Liver (tissue), 9 donors: ENCODE results near the gene LDHAL6B. TPM values are rescaled to one million over a fixed set of nuclear protein-coding genes. Genes with fewer than 3 reads are reported as not detected.

Experiments
- DNase-seq: peaks from one replicate; pipeline ENCODE4 v3.0.0-alpha.2; 2017; ENCODE audit warnings: low spot score
- H3K27ac ChIP-seq, 2 donors: one replicate each; pipeline ENCODE4 v1.7.0; 2013; ENCODE audit warnings: inconsistent platforms in 2 of 2, low read length in 2 of 2, control low read depth in 1 of 2, low read depth in 1 of 2, mild to moderate bottlenecking in 1 of 2
- H3K27me3 ChIP-seq, 4 donors: one replicate each; pipeline versions ENCODE4 v1.6.1 to v1.7.0; 2013; ENCODE audit warnings: low read length in 3 of 4, inconsistent platforms in 1 of 4, mild to moderate bottlenecking in 1 of 4, moderate library complexity in 1 of 4; ENCODE audit not compliant: control insufficient read depth in 4 of 4, insufficient read depth in 4 of 4
- H3K36me3 ChIP-seq, 4 donors: one replicate each; pipeline versions ENCODE4 v1.6.1 to v1.7.0; 2013; ENCODE audit warnings: low read length in 3 of 4, mild to moderate bottlenecking in 3 of 4, low read depth in 1 of 4, moderate library complexity in 1 of 4; ENCODE audit not compliant: control insufficient read depth in 4 of 4, insufficient read depth in 3 of 4
- H3K4me1 ChIP-seq, 4 donors: one replicate each; pipeline versions ENCODE4 v1.6.1 to v1.7.0; 2013; ENCODE audit warnings: low read length in 3 of 4, mild to moderate bottlenecking in 3 of 4, moderate library complexity in 1 of 4; ENCODE audit not compliant: control insufficient read depth in 4 of 4, insufficient read depth in 4 of 4
- H3K4me3 ChIP-seq, 3 donors: one replicate each; pipeline versions ENCODE4 v1.6.1 to v1.7.0; 2013; ENCODE audit warnings: low read length in 3 of 3, control low read depth in 1 of 3, low read depth in 1 of 3, mild to moderate bottlenecking in 1 of 3
- H3K9ac ChIP-seq, 2 donors: one replicate each; pipeline ENCODE4 v1.7.0; 2013; ENCODE audit warnings: low read length in 2 of 2, mild to moderate bottlenecking in 2 of 2, moderate library complexity in 2 of 2, control low read depth in 1 of 2, low read depth in 1 of 2
- H3K9me3 ChIP-seq, 4 donors: one replicate each; pipeline versions ENCODE4 v1.6.1 to v1.7.0; 2013; ENCODE audit warnings: low read length in 3 of 4; ENCODE audit not compliant: control insufficient read depth in 4 of 4
- EGR1 ChIP-seq, 2 donors: IDR thresholded peaks; 2 replicates each; pipeline ENCODE4 v1.6.1; 2016 to 2018; ENCODE audit warnings: antibody characterized with exemption in 2 of 2, low read depth in 2 of 2
- FOXA1 ChIP-seq: IDR thresholded peaks from 2 replicates; pipeline ENCODE4 v1.6.1; 2016; ENCODE audit warnings: antibody characterized with exemption
- FOXA2 ChIP-seq: IDR thresholded peaks from 2 replicates; pipeline ENCODE4 v1.6.1; 2016; ENCODE audit warnings: antibody characterized with exemption
- GABPA ChIP-seq, 2 donors: IDR thresholded peaks in 1 of 2; conservative IDR thresholded peaks in 1 of 2; 2 replicates each; pipeline ENCODE4 v1.6.1; 2016; ENCODE audit warnings: antibody characterized with exemption in 2 of 2, mild to moderate bottlenecking in 1 of 2, moderate library complexity in 1 of 2
- HNF4A ChIP-seq, 2 donors: conservative IDR thresholded peaks; 2 replicates each; pipeline ENCODE4 v1.6.1; 2016; ENCODE audit warnings: antibody characterized with exemption in 2 of 2, mild to moderate bottlenecking in 2 of 2
- HNF4G ChIP-seq: IDR thresholded peaks from 2 replicates; pipeline ENCODE4 v1.6.1; 2016; ENCODE audit warnings: antibody characterized with exemption
- JUND ChIP-seq, 2 donors: IDR thresholded peaks; 2 replicates each; pipeline ENCODE4 v1.6.1; 2016; ENCODE audit warnings: antibody characterized with exemption in 2 of 2
- NR2F2 ChIP-seq: IDR thresholded peaks from 2 replicates; pipeline ENCODE4 v1.6.1; 2016; ENCODE audit warnings: antibody characterized with exemption
- RXRA ChIP-seq, 2 donors: IDR thresholded peaks; 2 replicates each; pipeline ENCODE4 v1.6.1; 2017 to 2018; ENCODE audit warnings: antibody characterized with exemption in 2 of 2, mild to moderate bottlenecking in 1 of 2
- SP1 ChIP-seq: IDR thresholded peaks from 2 replicates; pipeline ENCODE4 v1.6.1; 2018; ENCODE audit warnings: antibody characterized with exemption, mild to moderate bottlenecking
- TAF1 ChIP-seq: conservative IDR thresholded peaks from 2 replicates; pipeline ENCODE4 v1.6.1; 2016; ENCODE audit warnings: antibody characterized with exemption, mild to moderate bottlenecking
- YY1 ChIP-seq: IDR thresholded peaks from 2 replicates; pipeline ENCODE4 v1.6.1; 2016; ENCODE audit warnings: antibody characterized with exemption, mild to moderate bottlenecking
- WGBS: extraction: QIAGEN DNeasy Blood & Tissue Kit; methylation state at CpG from one replicate; pipeline ENCODE4 v1.1.7; 2013; 5-methylcytosine and 5-hydroxymethylcytosine counted together
- polyA plus RNA-seq, 2 donors: library from polyadenylated mRNA; stranded (reverse) in 1 of 2; unstranded in 1 of 2; fragments of 200-250 nt in 1 of 2; fragments of >200 nt in 1 of 2; fragmentation: Nextera tagmentation in 1 of 2; extraction: Ambion mirVana in 1 of 2; gene quantifications; one replicate each; pipeline versions ENCODE4 v1.2.1 to v1.2.3, GENCODE V29; 2013 to 2015
- total RNA-seq, 2 donors: library from RNA; depleted of rRNA; stranded (reverse); fragments of >200 nt; gene quantifications; one replicate each; pipeline ENCODE4 v1.2.3, GENCODE V29; 2014
- TF ChIP-seq, protein P1 (sequence below): IDR thresholded peaks from 2 replicates; pipeline ENCODE4 v1.6.1; 2016; ENCODE audit warnings: antibody characterized with exemption
- TF ChIP-seq, protein P2 (sequence below): IDR thresholded peaks from 2 replicates; pipeline ENCODE4 v1.6.1; 2016; ENCODE audit warnings: antibody characterized with exemption
- TF ChIP-seq, protein P3 (sequence below): IDR thresholded peaks from 2 replicates; pipeline ENCODE4 v1.6.1; 2016; ENCODE audit warnings: antibody characterized with exemption, mild to moderate bottlenecking
- TF ChIP-seq, protein P4 (sequence below): IDR thresholded peaks from 2 replicates; pipeline ENCODE4 v1.6.1; 2016; ENCODE audit warnings: antibody characterized with exemption
- donor health status: healthy.
- donor health status: healthy.
- donor health status: healthy.
- donor health status: healthy.
- donor health status: healthy.

The LDHAL6B gene
- total and polyA plus RNA-seq, 4 donors, result not detected

DNA sequence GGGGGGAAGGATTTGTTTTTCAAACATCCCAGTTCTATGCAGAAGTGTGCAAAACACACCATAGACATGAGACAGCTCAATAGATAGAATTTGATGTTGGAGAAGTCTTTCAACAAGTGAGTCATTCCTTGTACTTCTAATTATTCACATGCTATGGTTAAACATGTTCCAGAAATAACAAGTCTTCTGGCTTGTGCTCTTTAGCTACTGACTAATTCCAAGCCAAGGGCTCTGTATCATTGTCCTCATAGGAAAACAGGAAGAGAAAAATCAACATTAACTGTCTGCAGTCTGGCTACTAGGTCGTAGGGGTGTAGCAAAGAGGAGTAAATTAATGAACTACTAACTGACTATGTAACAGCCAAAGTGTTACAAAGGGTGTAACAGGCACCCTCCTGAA lies 25.8 kb downstream of the LDHAL6B start (continued):
- TF ChIP-seq, protein P1, sequence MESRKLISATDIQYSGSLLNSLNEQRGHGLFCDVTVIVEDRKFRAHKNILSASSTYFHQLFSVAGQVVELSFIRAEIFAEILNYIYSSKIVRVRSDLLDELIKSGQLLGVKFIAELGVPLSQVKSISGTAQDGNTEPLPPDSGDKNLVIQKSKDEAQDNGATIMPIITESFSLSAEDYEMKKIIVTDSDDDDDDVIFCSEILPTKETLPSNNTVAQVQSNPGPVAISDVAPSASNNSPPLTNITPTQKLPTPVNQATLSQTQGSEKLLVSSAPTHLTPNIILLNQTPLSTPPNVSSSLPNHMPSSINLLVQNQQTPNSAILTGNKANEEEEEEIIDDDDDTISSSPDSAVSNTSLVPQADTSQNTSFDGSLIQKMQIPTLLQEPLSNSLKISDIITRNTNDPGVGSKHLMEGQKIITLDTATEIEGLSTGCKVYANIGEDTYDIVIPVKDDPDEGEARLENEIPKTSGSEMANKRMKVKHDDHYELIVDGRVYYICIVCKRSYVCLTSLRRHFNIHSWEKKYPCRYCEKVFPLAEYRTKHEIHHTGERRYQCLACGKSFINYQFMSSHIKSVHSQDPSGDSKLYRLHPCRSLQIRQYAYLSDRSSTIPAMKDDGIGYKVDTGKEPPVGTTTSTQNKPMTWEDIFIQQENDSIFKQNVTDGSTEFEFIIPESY, result no peak
- TF ChIP-seq, protein P2, sequence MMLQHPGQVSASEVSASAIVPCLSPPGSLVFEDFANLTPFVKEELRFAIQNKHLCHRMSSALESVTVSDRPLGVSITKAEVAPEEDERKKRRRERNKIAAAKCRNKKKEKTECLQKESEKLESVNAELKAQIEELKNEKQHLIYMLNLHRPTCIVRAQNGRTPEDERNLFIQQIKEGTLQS, result no peak
- TF ChIP-seq FOXA2 (no peak), RXRA (IDR thresholded peaks at IDR 0.05) (no peak)

DNA sequence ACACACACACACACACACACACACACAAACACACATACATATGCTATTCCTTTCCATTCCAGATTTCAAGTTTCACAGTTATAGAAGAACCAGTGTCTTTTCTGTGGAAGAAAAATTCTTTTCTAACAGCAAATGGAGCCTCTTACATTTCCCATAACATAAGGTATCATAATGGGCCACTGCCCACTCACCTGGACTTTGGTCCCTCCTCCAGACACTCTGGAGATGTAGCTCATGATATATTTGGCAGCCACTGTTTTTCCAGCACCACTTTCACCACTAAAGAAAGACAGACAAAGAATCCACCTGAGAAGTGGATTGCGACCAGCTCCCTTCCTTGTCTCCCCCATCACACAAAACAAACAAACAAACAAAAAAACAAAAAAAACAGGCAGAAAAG lies 29.8 kb downstream of the LDHAL6B start:
- Histone ChIP-seq H3K27ac (no peak overlapping the region), H3K9me3 (no peaks in the 10 kb centered on the region), H3K36me3 (peaks cover 0 to 10% (median 6%) of the 10 kb centered on the region in 4 donors), H3K4me1 (no peaks in the 10 kb centered on the region), H3K4me3 (no peak overlapping the region), H3K9ac (no peak overlapping the region), H3K27me3 (no peaks in the 10 kb centered on the region)
- 95% methylated on average over 1 of the region's 1 CpG for WGBS
- DNase-seq, result no peak
- TF ChIP-seq SP1 (no peak), HNF4A (conservative IDR thresholded peaks at IDR 0.05) (peak; percentile 4 to 17)

DNA sequence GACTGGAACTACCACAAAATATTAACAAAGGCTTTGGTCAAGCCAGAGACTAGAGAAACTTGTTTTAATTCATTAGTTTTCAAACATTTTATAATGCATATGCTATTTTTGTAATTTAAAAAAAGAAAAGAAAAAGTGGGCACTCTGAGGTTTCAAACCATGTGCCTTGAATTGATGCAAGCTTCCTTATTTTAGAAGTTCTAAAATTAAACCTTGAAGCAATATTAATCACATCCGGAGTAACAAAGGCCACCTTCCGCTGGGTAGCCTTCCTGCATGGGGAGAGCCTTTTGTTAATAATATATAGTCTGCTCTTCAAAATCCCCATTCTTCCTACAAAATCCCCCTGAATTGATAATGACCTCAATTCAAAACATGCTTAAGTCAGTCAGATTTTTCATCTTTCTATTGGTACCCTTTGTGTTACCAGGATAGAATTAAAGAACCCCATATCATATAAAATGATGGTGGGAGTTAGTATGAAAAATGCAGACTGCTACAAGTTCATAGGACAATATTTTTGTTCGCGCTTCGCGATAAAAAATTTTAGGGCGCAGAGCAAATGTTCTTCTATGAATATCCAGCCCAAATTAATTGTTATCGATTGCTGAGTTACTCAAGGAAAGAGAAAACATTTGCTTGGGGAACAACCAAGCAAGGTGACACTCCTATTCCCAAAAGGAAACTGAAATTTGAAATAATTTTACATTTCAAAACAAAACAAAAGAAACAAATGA lies 30.6 kb downstream of the LDHAL6B start:
- no peaks in the 10 kb centered on the region for H3K9me3 ChIP-seq
- H3K9ac ChIP-seq, result no peak overlapping the region
- no peaks in the 10 kb centered on the region for H3K27me3 ChIP-seq
- DNase-seq, result no peak
- H3K4me3 ChIP-seq, result no peak overlapping the region
- no peak overlapping the region for H3K27ac ChIP-seq
- no peaks in the 10 kb centered on the region for H3K4me1 ChIP-seq
- 93% methylated on average over 8 of the region's 8 CpGs for WGBS
- TF ChIP-seq FOXA2, result no peak
- TF ChIP-seq GABPA (IDR thresholded peaks at IDR 0.05 in 1 of 2, conservative IDR thresholded peaks at IDR 0.05 in 1 of 2), result peak in 1 of 2 donors; percentile 15
- no peak for TF ChIP-seq TAF1
- peaks cover 0 to 10% (median 4%) of the 10 kb centered on the region in 4 donors for H3K36me3 ChIP-seq

DNA sequence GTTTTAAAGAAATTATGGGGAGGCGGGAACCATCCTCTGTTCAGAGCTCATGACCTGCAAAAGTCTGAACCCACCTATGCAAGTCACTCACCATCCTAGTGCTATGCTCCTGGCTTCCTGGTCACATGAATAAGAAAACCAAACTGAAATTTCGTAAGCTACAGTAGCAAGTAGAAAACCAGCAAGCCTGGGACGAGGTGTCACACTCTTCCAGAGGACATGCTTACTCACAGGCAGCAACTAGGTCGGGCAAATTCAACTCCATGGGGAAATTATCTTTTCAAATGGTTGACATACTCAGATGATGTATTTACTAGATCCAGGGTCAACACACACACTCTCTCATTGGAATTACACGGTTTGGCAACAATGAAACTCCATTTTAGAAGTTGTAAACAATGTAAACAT lies 31.3 kb downstream of the LDHAL6B start:
- no peak for DNase-seq
- WGBS, result 77% methylated on average over 5 of the region's 5 CpGs
- Histone ChIP-seq H3K4me1 (no peaks in the 10 kb centered on the region), H3K36me3 (peaks cover 0 to 7% (median 2%) of the 10 kb centered on the region in 4 donors), H3K27me3 (no peaks in the 10 kb centered on the region), H3K9me3 (no peaks in the 10 kb centered on the region), H3K9ac (no peak overlapping the region), H3K4me3 (no peak overlapping the region), H3K27ac (no peak overlapping the region)
- TF ChIP-seq, protein P2, result no peak
- TF ChIP-seq SP1 (no peak), RXRA (IDR thresholded peaks at IDR 0.05) (no peak), NR2F2 (no peak), EGR1 (IDR thresholded peaks at IDR 0.05; ENCODE audit: low read depth in 2 of 2) (no peak), HNF4A (conservative IDR thresholded peaks at IDR 0.05) (no peak), JUND (IDR thresholded peaks at IDR 0.05) (no peak), GABPA (IDR thresholded peaks at IDR 0.05 in 1 of 2, conservative IDR thresholded peaks at IDR 0.05 in 1 of 2) (no peak), TAF1 (no peak), FOXA2 (no peak), YY1 (no peak), FOXA1 (no peak), HNF4G (no peak)
- TF ChIP-seq, protein P3, sequence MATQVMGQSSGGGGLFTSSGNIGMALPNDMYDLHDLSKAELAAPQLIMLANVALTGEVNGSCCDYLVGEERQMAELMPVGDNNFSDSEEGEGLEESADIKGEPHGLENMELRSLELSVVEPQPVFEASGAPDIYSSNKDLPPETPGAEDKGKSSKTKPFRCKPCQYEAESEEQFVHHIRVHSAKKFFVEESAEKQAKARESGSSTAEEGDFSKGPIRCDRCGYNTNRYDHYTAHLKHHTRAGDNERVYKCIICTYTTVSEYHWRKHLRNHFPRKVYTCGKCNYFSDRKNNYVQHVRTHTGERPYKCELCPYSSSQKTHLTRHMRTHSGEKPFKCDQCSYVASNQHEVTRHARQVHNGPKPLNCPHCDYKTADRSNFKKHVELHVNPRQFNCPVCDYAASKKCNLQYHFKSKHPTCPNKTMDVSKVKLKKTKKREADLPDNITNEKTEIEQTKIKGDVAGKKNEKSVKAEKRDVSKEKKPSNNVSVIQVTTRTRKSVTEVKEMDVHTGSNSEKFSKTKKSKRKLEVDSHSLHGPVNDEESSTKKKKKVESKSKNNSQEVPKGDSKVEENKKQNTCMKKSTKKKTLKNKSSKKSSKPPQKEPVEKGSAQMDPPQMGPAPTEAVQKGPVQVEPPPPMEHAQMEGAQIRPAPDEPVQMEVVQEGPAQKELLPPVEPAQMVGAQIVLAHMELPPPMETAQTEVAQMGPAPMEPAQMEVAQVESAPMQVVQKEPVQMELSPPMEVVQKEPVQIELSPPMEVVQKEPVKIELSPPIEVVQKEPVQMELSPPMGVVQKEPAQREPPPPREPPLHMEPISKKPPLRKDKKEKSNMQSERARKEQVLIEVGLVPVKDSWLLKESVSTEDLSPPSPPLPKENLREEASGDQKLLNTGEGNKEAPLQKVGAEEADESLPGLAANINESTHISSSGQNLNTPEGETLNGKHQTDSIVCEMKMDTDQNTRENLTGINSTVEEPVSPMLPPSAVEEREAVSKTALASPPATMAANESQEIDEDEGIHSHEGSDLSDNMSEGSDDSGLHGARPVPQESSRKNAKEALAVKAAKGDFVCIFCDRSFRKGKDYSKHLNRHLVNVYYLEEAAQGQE, result no peak
- TF ChIP-seq, protein P1, result no peak
- TF ChIP-seq, protein P4, sequence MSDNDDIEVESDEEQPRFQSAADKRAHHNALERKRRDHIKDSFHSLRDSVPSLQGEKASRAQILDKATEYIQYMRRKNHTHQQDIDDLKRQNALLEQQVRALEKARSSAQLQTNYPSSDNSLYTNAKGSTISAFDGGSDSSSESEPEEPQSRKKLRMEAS, result no peak
